ENCODE measurements around the gene ARVCF. TPM values are rescaled to one million over a fixed set of nuclear protein-coding genes. Genes with fewer than 3 reads are reported as not detected.

ARVCF gene
- total and polyA plus RNA-seq, 9 of the 15 experiments (the other 6 are each of a cell fraction or from before 2014, with no cell fraction given) = 0.03 to 97.4 (median 15.6) TPM

DNA sequence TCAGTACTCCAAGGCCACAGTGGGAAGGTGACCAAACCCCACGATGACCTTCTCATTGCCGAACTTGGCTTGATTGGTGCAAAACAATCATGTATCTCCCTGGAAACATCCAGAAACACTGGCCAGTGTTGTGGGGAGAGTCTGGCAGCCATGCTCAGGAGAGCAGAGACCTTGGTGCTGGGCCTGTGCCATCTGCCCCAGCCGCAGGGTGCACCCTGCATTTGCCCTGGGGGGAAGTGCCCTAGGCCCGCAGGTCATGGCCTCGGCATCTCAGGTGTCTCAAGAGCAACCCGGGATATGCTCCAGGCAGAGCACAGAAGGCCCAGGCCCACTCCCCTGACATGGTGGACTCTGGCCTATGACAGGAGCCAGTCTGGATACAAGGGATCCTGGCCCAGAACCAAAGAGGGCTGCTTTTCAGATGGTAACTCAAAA is 23.7 kb downstream of the ARVCF start (continued):
- TF ChIP-seq ZNF668 (CRISPR knock-in tag; IDR thresholded peaks at IDR 0.05) = no peak
- TF ChIP-seq NUFIP1 (IDR thresholded peaks at IDR 0.05; ENCODE audit: partially characterized antibody) = no peak
- TF ChIP-seq, protein P1, sequence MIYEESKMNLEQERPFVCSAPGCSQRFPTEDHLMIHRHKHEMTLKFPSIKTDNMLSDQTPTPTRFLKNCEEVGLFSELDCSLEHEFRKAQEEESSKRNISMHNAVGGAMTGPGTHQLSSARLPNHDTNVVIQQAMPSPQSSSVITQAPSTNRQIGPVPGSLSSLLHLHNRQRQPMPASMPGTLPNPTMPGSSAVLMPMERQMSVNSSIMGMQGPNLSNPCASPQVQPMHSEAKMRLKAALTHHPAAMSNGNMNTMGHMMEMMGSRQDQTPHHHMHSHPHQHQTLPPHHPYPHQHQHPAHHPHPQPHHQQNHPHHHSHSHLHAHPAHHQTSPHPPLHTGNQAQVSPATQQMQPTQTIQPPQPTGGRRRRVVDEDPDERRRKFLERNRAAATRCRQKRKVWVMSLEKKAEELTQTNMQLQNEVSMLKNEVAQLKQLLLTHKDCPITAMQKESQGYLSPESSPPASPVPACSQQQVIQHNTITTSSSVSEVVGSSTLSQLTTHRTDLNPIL (CRISPR knock-in tag; IDR thresholded peaks at IDR 0.05) = no peak
- TF ChIP-seq KDM4B (IDR thresholded peaks at IDR 0.05; ENCODE audit: borderline replicate concordance in 2 of 2, low read depth in 1 of 2) = no peak
- no peak for TF ChIP-seq FOXJ2 (tag; IDR thresholded peaks at IDR 0.05)
- no peak for TF ChIP-seq GATAD2A (IDR thresholded peaks at IDR 0.05)
- no peak for TF ChIP-seq ZNF253 (CRISPR knock-in tag; conservative IDR thresholded peaks at IDR 0.05)
- TF ChIP-seq RBBP5 (IDR thresholded peaks at IDR 0.05; ENCODE audit: borderline replicate concordance, insufficient read depth, low read length, poor library complexity, severe bottlenecking) = peak; percentile 9
- TF ChIP-seq CREM (IDR thresholded peaks at IDR 0.05; ENCODE audit: low read depth) = no peak
- TF ChIP-seq PHTF2 (CRISPR knock-in tag; IDR thresholded peaks at IDR 0.05) = no peak
- TF ChIP-seq HNRNPK (IDR thresholded peaks at IDR 0.05; ENCODE audit: low read depth, low read length, poor library complexity, severe bottlenecking) = no peak
- no peak for TF ChIP-seq ZBTB2 (IDR thresholded peaks at IDR 0.05)
- TF ChIP-seq COPS2 (conservative IDR thresholded peaks at IDR 0.05) = no peak
- 0 out of 2 replicates have a peak, but pooled peaks have one; percentile 9 for TF ChIP-seq THAP12 (CRISPR knock-in tag; IDR thresholded peaks at IDR 0.05)
- no peak for TF ChIP-seq FOXJ3 (CRISPR knock-in tag; IDR thresholded peaks at IDR 0.05)
- no peak for TF ChIP-seq CBX3 (IDR thresholded peaks at IDR 0.05; ENCODE audit: borderline replicate concordance in 1 of 2, low read length in 2 of 2)
- TF ChIP-seq FOXA3 (CRISPR knock-in tag; conservative IDR thresholded peaks at IDR 0.05 in 1 of 2, IDR thresholded peaks at IDR 0.05 in 1 of 2) = no peak
- TF ChIP-seq, protein P2, sequence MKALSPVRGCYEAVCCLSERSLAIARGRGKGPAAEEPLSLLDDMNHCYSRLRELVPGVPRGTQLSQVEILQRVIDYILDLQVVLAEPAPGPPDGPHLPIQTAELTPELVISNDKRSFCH (CRISPR knock-in tag; IDR thresholded peaks at IDR 0.05) = no peak
- TF ChIP-seq, protein P2 (tag; IDR thresholded peaks at IDR 0.05) = peak; percentile 35; the same call in 1 of the 2 replicates
- TF ChIP-seq SMARCB1 (IDR thresholded peaks at IDR 0.05; ENCODE audit: insufficient read length, low read depth) = no peak
- no peak for TF ChIP-seq LARP7 (IDR thresholded peaks at IDR 0.05)

All from K562 (cell line).